ENCODE data around the gene TENM3.

- TF ChIP-seq, protein P1, sequence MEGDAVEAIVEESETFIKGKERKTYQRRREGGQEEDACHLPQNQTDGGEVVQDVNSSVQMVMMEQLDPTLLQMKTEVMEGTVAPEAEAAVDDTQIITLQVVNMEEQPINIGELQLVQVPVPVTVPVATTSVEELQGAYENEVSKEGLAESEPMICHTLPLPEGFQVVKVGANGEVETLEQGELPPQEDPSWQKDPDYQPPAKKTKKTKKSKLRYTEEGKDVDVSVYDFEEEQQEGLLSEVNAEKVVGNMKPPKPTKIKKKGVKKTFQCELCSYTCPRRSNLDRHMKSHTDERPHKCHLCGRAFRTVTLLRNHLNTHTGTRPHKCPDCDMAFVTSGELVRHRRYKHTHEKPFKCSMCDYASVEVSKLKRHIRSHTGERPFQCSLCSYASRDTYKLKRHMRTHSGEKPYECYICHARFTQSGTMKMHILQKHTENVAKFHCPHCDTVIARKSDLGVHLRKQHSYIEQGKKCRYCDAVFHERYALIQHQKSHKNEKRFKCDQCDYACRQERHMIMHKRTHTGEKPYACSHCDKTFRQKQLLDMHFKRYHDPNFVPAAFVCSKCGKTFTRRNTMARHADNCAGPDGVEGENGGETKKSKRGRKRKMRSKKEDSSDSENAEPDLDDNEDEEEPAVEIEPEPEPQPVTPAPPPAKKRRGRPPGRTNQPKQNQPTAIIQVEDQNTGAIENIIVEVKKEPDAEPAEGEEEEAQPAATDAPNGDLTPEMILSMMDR (IDR thresholded peaks at IDR 0.05): no peak
- no peak for TF ChIP-seq GABPA (IDR thresholded peaks at IDR 0.05; ENCODE audit: low read depth)
- TF ChIP-seq MXI1 (IDR thresholded peaks at IDR 0.05; ENCODE audit: low read depth, low read length): no peak
- no peak for TF ChIP-seq POLR2AphosphoS5 (IDR thresholded peaks at IDR 0.05; ENCODE audit: low read depth, low read length)
- TF ChIP-seq YY1 (IDR thresholded peaks at IDR 0.05; ENCODE audit: low read depth): no peak
- TF ChIP-seq MAX (IDR thresholded peaks at IDR 0.05; ENCODE audit: low read depth): no peak
- TF ChIP-seq EP300 (IDR thresholded peaks at IDR 0.05; ENCODE audit: borderline replicate concordance in 1 of 2, low read depth in 1 of 2, low read length in 1 of 2): no peak
- no peak for TF ChIP-seq RAD21 (IDR thresholded peaks at IDR 0.05; ENCODE audit: low read length)
- TF ChIP-seq RFX5 (IDR thresholded peaks at IDR 0.05; ENCODE audit: low read length): no peak
- TF ChIP-seq ZBTB33 (IDR thresholded peaks at IDR 0.05; ENCODE audit: borderline replicate concordance, low read depth): no peak
Observed at GRCh38 chr4:182486881-182487280, 243.7 kb downstream of the TENM3 start.
